GM23338 (cell line): ENCODE measurements around the gene CYP19A1. TPM values are rescaled to one million over a fixed set of nuclear protein-coding genes. Genes with fewer than 3 reads are reported as not detected.

Source experiments
- ATAC-seq: fragments of 200-7000 bp; cut with Tn5 transposase; 3 replicates; pipeline ENCODE4 v1.9.1; 2020
- DNase-seq: peaks from one replicate; pipeline ENCODE4 v3.0.0-alpha.2; 2015; ENCODE audit warnings: low spot score
- H2AFZ ChIP-seq: fragments of 200-600 bp; sonication (generic); 2 replicates; pipeline ENCODE4 v1.8.0; 2016; ENCODE audit warnings: antibody characterized with exemption, mild to moderate bottlenecking, moderate library complexity
- H3F3A ChIP-seq: fragments of 200-600 bp; sonication (generic); replicated peaks from 2 replicates; pipeline ENCODE4 v1.8.0; 2017; ENCODE audit warnings: antibody characterized with exemption, mixed run types, low read depth
- H3K27ac ChIP-seq: fragments of 200-600 bp; sonication (generic); 2 replicates; pipeline ENCODE4 v1.6.1; 2016; ENCODE audit warnings: low read depth
- H3K27me3 ChIP-seq: fragments of 200-600 bp; sonication (generic); 2 replicates; pipeline ENCODE4 v1.8.0; 2016; ENCODE audit warnings: mild to moderate bottlenecking, mixed run types, moderate library complexity; ENCODE audit not compliant: insufficient read depth
- H3K36me3 ChIP-seq: fragments of 200-600 bp; sonication (generic); 2 replicates; pipeline ENCODE4 v1.8.0; 2016; ENCODE audit warnings: mild to moderate bottlenecking; ENCODE audit not compliant: insufficient read depth
- H3K4me1 ChIP-seq: fragments of 200-600 bp; sonication (generic); 2 replicates; pipeline ENCODE4 v1.8.0; 2016; ENCODE audit warnings: mild to moderate bottlenecking, moderate library complexity; ENCODE audit not compliant: insufficient read depth
- H3K4me2 ChIP-seq: fragments of 200-600 bp; sonication (generic); 2 replicates; pipeline ENCODE4 v1.7.1; 2017; ENCODE audit warnings: mixed run types
- H3K4me3 ChIP-seq: fragments of 200-600 bp; sonication (generic); 2 replicates; pipeline ENCODE4 v1.6.1; 2016; ENCODE audit warnings: mixed run types
- H3K79me2 ChIP-seq: fragments of 200-600 bp; sonication (generic); replicated peaks from 2 replicates; pipeline ENCODE4 v1.8.0; 2017; ENCODE audit warnings: mild to moderate bottlenecking; ENCODE audit not compliant: insufficient read depth
- H3K9me2 ChIP-seq: fragments of 200-600 bp; sonication (generic); 2 replicates; pipeline ENCODE4 v1.8.0; 2017; ENCODE audit not compliant: insufficient read depth
- H4K20me1 ChIP-seq: fragments of 200-600 bp; sonication (generic); replicated peaks from 2 replicates; pipeline ENCODE4 v1.8.0; 2017; ENCODE audit warnings: mild to moderate bottlenecking; ENCODE audit not compliant: insufficient read depth
- H3K27ac Mint-ChIP-seq: 2 replicates; pipeline ENCODE4 v1.8.0; 2020; ENCODE audit warnings: inconsistent platforms, mild to moderate bottlenecking, moderate library complexity, mixed read lengths
- H3K27me3 Mint-ChIP-seq: 3 replicates; pipeline ENCODE4 v1.8.0; 2022; ENCODE audit warnings: low read depth, mild to moderate bottlenecking, moderate library complexity, mixed read lengths, inconsistent platforms; ENCODE audit not compliant: insufficient read depth, poor library complexity
- H3K36me3 Mint-ChIP-seq: 3 replicates; pipeline ENCODE4 v1.8.0; 2021; ENCODE audit warnings: low read depth, mild to moderate bottlenecking, inconsistent platforms, moderate library complexity, mixed read lengths
- H3K4me1 Mint-ChIP-seq: 3 replicates; pipeline ENCODE4 v1.8.0; 2020; ENCODE audit warnings: mild to moderate bottlenecking, inconsistent platforms, mixed read lengths
- H3K4me3 Mint-ChIP-seq: 3 replicates; pipeline ENCODE4 v1.8.0; 2021; ENCODE audit warnings: moderate library complexity, mild to moderate bottlenecking, inconsistent platforms, mixed read lengths
- H3K9me3 Mint-ChIP-seq: 3 replicates; pipeline ENCODE4 v1.8.0; 2020; ENCODE audit warnings: moderate library complexity, mild to moderate bottlenecking, inconsistent platforms, mixed read lengths
- CREB1 ChIP-seq: fragments of 250-450 bp; sonication (Bioruptor Pico); IDR thresholded peaks from 2 replicates; pipeline ENCODE4 v1.5.0; 2020; ENCODE audit warnings: low read depth, mild to moderate bottlenecking, moderate library complexity
- EZH2 ChIP-seq: fragments of 200-600 bp; sonication (generic); IDR thresholded peaks from one replicate; pipeline ENCODE4 v1.8.0; 2017; ENCODE audit warnings: antibody characterized with exemption, mild to moderate bottlenecking, low read depth; ENCODE audit not compliant: unreplicated experiment
- EZH2phosphoT487 ChIP-seq: fragments of 200-600 bp; sonication (generic); IDR thresholded peaks from one replicate; pipeline ENCODE4 v1.8.1; 2018; ENCODE audit warnings: antibody characterized with exemption; ENCODE audit not compliant: unreplicated experiment
- JUNB ChIP-seq: IDR thresholded peaks from one replicate; pipeline ENCODE4 v1.6.1; 2016; ENCODE audit warnings: antibody characterized with exemption; ENCODE audit not compliant: unreplicated experiment
- POLR2AphosphoS5 ChIP-seq: IDR thresholded peaks from 2 replicates; pipeline ENCODE4 v1.6.1; 2016; ENCODE audit warnings: antibody characterized with exemption, low read depth
- REST ChIP-seq: IDR thresholded peaks from one replicate; pipeline ENCODE4 v1.6.1; 2018; ENCODE audit warnings: antibody characterized with exemption; ENCODE audit not compliant: unreplicated experiment
- STAT1 ChIP-seq: IDR thresholded peaks from one replicate; pipeline ENCODE4 v1.6.1; 2016; ENCODE audit warnings: antibody characterized with exemption; ENCODE audit not compliant: unreplicated experiment
- ZNF331 ChIP-seq: fragments of 250-450 bp; sonication (Bioruptor Pico); IDR thresholded peaks from 2 replicates; pipeline ENCODE4 v1.5.0; 2020; ENCODE audit warnings: low read depth, mild to moderate bottlenecking, moderate library complexity
- ZNF462 ChIP-seq: fragments of 250-450 bp; sonication (Bioruptor Pico); IDR thresholded peaks from 2 replicates; pipeline ENCODE4 v1.5.0; 2020; ENCODE audit warnings: mild to moderate bottlenecking, moderate library complexity
- polyA plus RNA-seq: library from polyadenylated mRNA; unstranded; fragments of >200 nt; fragmentation: Nextera tagmentation; extraction: Ambion mirVana; gene quantifications from 2 replicates; pipeline ENCODE4 v1.2.1, GENCODE V29; 2016
- total RNA-seq: library from RNA; depleted of rRNA; stranded (reverse); fragments of >200 nt; shearing (Covaris generic); gene quantifications from 2 replicates; pipeline ENCODE4 v1.2.3, GENCODE V29; 2014

Gene CYP19A1
- total and polyA plus RNA-seq, 2 experiments from 2014 or later = 0.42 TPM; not detected in 1

- Histone ChIP-seq H3K36me3 (no peaks in the 10 kb centered on the region), H3K4me1 (0 out of 2 replicates have a peak, but pooled peaks cover 6% of the 10 kb centered on the region), H3K27me3 (no peaks in the 10 kb centered on the region), H3K4me2 (no peak overlapping the region), H4K20me1 (no peaks in the 10 kb centered on the region), H3K79me2 (no peaks in the 10 kb centered on the region), H3K27ac (no peak overlapping the region), H2AFZ (no peak overlapping the region), H3K4me3 (no peak overlapping the region), H3F3A (no peaks in the 10 kb centered on the region), H3K9me2 (no peaks in the 10 kb centered on the region)
- DNase-seq (no peak), ATAC-seq (no peak)
- no peak for TF ChIP-seq REST
- no peak for TF ChIP-seq ZNF331
- no peak for TF ChIP-seq JUNB
- TF ChIP-seq STAT1 = no peak
- Mint-ChIP-seq H3K27me3 (no peaks in the 10 kb centered on the region), H3K4me1 (peaks cover 7% of the 10 kb centered on the region), H3K9me3 (no peaks in the 10 kb centered on the region), H3K36me3 (no peaks in the 10 kb centered on the region), H3K4me3 (no peak overlapping the region), H3K27ac (no peak overlapping the region)
Measured at GRCh38 chr15:51205050-51205975, 133.1 kb downstream of the CYP19A1 start.

- no peaks in the 10 kb centered on the region for H3K9me2 ChIP-seq
- H3K4me2 ChIP-seq = no peak overlapping the region
- no peak overlapping the region for H3K4me3 ChIP-seq
- H3K4me1 ChIP-seq = 0 out of 2 replicates have a peak, but pooled peaks cover 6% of the 10 kb centered on the region
- Mint-ChIP-seq H3K27ac (no peak overlapping the region), H3K9me3 (no peaks in the 10 kb centered on the region), H3K4me1 (peaks cover 7% of the 10 kb centered on the region), H3K4me3 (no peak overlapping the region), H3K27me3 (no peaks in the 10 kb centered on the region), H3K36me3 (no peaks in the 10 kb centered on the region)
- DNase-seq (no peak), ATAC-seq (no peak)
- H3K27ac ChIP-seq = no peak overlapping the region
- TF ChIP-seq ZNF462 (CRISPR knock-in tag) (no peak), JUNB (no peak), CREB1 (CRISPR knock-in tag) (no peak), ZNF331 (no peak), POLR2AphosphoS5 (no peak), EZH2 (no peak), STAT1 (no peak), EZH2phosphoT487 (no peak)
- H3F3A ChIP-seq = no peaks in the 10 kb centered on the region
- no peaks in the 10 kb centered on the region for H3K36me3 ChIP-seq
- H3K79me2 ChIP-seq = no peaks in the 10 kb centered on the region
- no peak overlapping the region for H2AFZ ChIP-seq
- no peaks in the 10 kb centered on the region for H4K20me1 ChIP-seq
- no peaks in the 10 kb centered on the region for H3K27me3 ChIP-seq
Measured at GRCh38 chr15:51203797-51204196, 134.6 kb downstream of the CYP19A1 start.
